ENCODE data around the gene PTTG1IP.

DNA sequence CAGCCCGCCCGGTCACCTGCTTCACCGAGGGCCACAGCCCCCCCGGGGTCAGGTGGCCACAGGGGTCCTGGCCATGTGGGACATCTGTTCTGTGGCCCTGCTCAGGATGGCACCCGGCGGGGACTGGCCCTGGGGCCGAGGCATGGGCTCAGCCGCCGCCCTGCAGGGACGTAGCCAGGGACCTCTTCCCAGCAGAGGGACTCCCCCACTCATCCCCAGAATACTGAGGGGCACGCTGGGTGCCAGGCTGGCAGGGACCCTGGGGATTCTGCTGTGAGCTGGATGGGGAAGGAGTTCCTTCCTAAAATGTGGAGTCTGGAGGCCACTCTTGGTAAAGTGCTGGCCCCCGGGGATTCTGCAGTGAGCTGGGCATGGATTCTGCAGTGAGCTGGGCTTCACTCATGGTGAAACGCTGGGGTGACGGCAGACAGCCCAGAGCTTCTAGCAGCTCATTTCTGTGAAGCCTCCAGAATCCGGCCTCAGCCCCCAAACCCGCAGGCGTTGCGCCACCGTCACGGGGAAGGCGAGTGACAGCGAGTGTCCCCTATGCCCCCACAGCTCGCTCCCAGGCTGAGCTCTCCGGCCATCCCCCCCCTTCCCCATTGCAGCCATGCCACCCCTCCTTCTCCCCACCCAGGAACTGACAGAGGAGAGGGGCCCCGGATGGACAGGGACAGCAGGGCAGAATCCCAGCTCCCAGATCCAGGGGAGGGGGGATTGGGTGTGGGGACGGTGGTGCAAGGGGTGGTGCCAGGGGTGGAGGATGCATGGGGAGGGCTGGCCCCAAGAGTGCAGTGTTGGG is 45.8 kb upstream of the PTTG1IP start:
- TF ChIP-seq EZH2 (IDR thresholded peaks at IDR 0.05; ENCODE audit: low read length) (no peak), CTCF (optimal IDR thresholded peaks at IDR 0.05 in 1 of 3, IDR thresholded peaks at IDR 0.05 in 1 of 3, conservative IDR thresholded peaks at IDR 0.05 in 1 of 3; ENCODE audit: extremely low read depth in 1 of 3, insufficient read depth in 2 of 3, low read length in 3 of 3) (no peak)
